Fibroblast of the aortic adventitia (primary cell): ENCODE data around the gene COL4A1. TPM values are rescaled to one million over a fixed set of nuclear protein-coding genes. Genes with fewer than 3 reads are reported as not detected.
A peak's percentile ranks its signal among the peaks of the same experiment; 100 is the strongest.

Experiments
- DNase-seq: peaks from one replicate; pipeline ENCODE4 v3.0.0-alpha.2; 2010; ENCODE audit warnings: low read depth
- H3K4me3 ChIP-seq: 2 replicates; pipeline ENCODE4 v1.5.1; 2011; ENCODE audit warnings: low read depth, mild to moderate bottlenecking, control low read depth, low read length, moderate library complexity
- CTCF ChIP-seq: IDR thresholded peaks from 2 replicates; pipeline ENCODE4 v1.5.1; 2011; ENCODE audit warnings: mild to moderate bottlenecking, low read length, control low read depth, inconsistent platforms; ENCODE audit not compliant: insufficient read depth
- total RNA-seq: library from RNA; depleted of rRNA; stranded (reverse); fragments of >200 nt; gene quantifications from 2 replicates; pipeline ENCODE4 v1.2.3, GENCODE V29; 2012; ENCODE audit warnings: low replicate concordance

COL4A1 gene
- total RNA-seq, 1 donor: 43.7 TPM

GRCh38 chr13:110308656-110309359, 1.9 kb upstream of the COL4A1 start:
- TF ChIP-seq CTCF: no peak
- DNase-seq: peak; percentile 11
- H3K4me3 ChIP-seq: peak overlapping the region; percentile 74

DNA sequence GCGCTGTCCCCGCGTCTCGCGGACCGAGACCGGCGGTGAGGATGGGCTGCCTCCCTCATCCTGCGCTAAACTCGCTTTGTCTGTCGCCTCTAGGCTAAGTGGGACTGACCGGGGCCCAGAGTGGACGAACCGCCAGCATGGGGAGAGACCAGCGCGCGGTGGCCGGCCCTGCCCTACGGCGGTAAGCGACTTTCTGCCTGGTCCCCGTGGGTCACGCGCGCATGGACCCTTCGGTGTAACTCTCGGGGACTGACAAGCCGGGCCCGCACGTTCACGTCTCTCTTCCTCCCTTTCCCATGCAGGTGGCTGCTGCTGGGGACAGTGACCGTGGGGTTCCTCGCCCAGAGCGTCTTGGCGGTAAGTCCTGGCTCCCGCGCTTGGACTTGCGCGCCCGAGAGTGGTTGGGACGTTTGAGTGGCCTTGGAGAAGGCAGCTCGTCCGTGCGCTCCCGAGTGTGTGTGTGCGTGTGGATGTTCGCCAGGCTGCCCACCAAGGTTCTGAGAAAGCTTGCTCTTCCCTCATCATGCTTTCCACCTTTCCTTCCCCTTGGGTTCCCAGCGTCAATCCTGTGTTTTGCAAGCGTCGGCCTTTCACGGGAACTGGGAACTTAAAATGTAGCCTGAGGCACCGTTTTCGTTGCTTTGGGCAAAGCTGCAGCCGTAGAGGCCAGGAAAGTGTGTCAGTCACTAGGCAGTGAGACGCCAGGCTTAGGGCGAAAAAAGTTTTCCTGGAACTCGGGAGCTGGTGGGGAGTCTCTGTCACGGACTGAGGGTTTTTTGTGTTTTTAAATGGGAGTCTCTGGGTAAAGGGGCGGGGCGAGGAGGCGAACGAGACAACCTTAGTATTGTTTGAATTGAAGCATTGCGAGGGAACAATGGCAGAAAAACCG, 1.1 kb upstream of the COL4A1 start:
- DNase-seq: peak; percentile 66
- no peak for TF ChIP-seq CTCF
- peak overlapping the region; percentile 74 for H3K4me3 ChIP-seq

GRCh38 chr13:110306340-110306959, 507 bp downstream of the COL4A1 start:
- peak; percentile 18 for TF ChIP-seq CTCF
- H3K4me3 ChIP-seq: peak overlapping the region; percentile 74
- peak; percentile 55 for DNase-seq

DNA sequence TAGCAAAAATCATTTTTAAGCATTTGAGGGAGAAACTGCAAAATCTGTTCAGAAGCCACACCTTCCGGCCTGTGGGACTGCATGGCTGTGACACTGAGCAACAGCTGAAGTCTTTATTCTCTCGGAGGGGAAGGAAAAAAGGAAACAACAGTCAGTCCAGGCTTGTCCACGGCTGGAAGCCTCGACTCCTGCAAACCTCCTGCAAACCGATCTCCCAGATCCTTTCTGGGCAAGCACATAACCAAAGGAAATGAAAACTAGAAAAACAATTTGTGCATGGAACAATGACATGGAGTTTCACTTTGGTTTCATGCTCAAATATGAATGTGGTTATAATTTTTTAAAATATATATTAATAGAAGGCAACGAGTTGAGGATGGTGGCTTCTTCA, 1.0 kb downstream of the COL4A1 start:
- no peak for TF ChIP-seq CTCF
- peak overlapping the region; percentile 74 for H3K4me3 ChIP-seq
- DNase-seq: peak; percentile 43

GRCh38 chr13:110305544-110305943, 1.4 kb downstream of the COL4A1 start:
- no peak for TF ChIP-seq CTCF
- H3K4me3 ChIP-seq: peak overlapping the region; percentile 74
- peak; percentile 7 for DNase-seq

DNA sequence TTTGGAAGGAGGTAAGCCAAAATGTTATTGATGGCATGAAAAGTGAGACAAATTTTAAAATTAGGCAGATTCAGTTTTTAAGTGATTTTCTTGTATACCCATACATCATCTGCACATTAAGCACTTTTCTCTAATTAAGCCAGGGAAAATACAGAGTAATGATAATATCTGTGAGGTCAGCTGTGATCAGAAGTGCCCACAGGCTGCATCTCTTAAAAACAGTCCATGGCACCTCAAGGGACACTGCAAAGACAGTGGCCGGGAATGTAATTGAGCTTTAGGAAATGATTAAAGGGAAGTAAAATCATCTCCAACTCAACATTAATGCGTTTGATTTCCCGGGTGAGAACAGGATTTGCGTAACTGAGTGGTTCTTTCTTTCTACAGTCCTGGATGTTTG, 2.0 kb downstream of the COL4A1 start:
- no peak for DNase-seq
- TF ChIP-seq CTCF: no peak
- H3K4me3 ChIP-seq: peak overlapping the region; percentile 7
